GM18507 (cell line): ENCODE measurements around the gene CMIP.
"Not testable (repeated sequence)": the region's sequence is repeated elsewhere in the genome, so short reads cannot be mapped to it uniquely, and the experiment has no call there.

Experiments
- DNase-seq: peaks from one replicate; pipeline ENCODE4 v3.0.0; 2011; ENCODE audit warnings: low read depth; ENCODE audit not compliant: insufficient read length; ENCODE audit errors: extremely low spot score
- FAIRE-seq: peaks from 2 replicates; lab custom pipeline; 2011; peaks lifted over from hg19 to GRCh38; lab: Jason Lieb, UNC

CMIP gene

DNA sequence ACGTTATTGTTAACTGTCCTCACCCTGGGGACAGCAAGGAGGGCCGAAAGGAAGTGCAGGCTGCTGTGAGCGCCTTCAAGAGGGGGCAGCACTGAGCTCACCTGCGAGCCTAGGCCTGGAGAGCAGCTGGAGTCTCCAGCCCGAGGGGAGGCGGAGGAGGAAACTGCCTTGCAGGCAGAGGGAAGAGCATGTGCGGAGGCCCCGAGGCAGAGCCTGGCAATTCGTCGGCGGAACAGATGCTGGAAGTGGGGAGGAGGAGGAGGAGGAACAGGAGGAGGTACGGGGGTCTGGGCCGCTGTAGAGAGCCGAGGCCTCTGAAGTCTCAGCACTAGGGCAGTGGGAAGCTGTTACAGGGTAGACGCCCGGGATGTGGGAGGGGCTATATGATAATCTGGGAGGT lies 284.8 kb downstream of the CMIP start:
- DNase-seq, result no peak
- FAIRE-seq, result no peak

- FAIRE-seq, result peak; percentile 70
Observed at GRCh38 chr16:81730090-81731051, 285.8 kb downstream of the CMIP start.

DNA sequence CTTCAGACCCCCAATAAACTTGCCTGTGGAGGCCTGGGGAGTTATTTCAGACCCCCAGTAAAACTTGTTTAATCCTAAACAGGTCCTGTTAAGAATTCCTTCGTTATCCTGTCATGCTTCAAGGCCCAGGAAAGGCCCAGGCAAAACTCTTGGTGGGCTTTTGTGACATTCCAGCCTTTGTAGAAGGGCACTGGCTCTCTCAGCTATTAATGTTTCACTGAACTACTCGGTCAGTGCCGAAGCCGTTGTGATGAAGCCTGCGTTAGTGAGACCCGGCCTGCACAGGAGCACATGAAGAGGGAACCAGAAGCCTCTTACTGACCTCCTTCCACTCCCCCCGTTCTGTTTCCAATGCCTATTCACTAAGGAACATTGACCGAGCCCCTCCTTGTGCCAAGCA lies 287.0 kb downstream of the CMIP start:
- DNase-seq, result no peak

More at GRCh38 chr16:81730090-81731051, 285.8 kb downstream of the CMIP start:
- no peak for DNase-seq

GRCh38 chr16:81732699-81733098 lies 288.1 kb downstream of the CMIP start:
- DNase-seq (no peak), FAIRE-seq (no peak)

More for the DNA sequence above, 287.0 kb downstream of the CMIP start:
- no peak for FAIRE-seq

- DNase-seq (no peak), FAIRE-seq (no peak)
Observed at GRCh38 chr16:81733295-81733694, 288.7 kb downstream of the CMIP start.

DNA sequence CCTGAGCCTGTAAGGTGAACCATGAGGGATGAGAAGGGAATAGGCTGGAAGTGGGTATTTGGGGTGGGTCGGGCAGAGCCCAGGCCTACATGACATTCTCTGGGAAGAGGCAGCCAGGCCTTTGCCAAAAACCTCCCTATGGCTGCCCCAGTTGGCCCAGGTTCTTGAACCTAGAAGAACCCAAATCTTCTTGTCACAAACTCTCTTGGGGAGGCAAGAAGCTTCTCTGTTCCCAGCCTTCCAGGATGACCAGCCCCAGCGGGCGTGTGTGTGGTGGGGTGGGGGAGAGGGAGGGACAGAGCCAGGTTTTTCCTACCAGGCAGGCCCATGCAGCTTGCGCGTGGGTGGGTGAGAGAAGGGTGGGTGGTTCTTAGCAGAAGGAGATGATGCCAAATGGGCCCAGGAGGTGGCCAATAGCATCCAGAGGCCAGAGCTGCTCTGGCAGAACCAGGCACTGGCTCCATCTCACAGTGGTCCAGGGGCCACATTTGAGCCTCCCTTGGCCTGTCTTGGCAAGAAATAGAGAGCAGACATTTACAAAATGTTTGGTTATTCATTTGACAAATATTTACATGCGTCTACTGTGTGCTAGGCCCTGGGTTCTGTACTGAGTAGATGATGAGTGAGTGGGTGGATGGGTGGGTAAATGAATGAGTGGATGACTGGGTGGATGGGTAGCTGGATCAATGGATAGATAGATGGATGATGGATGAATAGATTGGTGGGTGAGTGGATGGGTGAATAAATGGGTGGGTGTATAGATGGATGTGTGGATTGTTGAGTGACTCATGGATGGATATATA lies 290.2 kb downstream of the CMIP start:
- FAIRE-seq, result no peak
- DNase-seq, result no peak

DNA sequence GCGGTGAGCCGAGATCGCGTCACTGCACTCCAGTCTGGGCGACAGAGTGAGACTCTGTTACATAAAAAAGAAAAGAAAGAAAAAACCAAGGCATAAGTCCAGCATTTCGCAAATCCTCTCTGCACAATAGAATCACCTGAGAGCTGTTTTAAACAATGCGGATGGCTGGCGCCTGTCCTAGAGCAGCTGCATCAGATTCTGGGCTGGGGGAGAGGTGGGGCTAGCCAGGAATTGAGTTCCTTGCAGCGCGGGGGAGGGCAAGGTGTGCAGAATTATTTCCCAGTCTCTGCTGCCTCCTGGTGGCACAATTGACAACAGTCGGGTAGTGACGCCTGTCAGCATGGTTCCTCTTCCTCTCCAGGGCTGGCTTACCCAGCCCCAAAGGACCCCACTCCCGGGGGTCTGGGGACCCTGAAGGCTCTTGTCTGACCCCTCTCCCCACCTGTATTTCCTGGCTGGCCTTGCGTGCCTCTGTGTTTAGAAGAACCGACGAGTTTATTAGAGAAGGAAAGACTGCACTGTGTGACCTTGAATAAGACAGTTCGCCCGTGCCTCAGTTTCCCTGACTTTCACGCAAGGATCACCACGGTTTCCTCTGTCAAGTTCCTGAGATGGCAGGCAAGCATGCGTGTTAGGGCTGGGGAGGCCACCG lies 293.4 kb downstream of the CMIP start:
- peak; percentile 69 for DNase-seq
- peak; percentile 89 for FAIRE-seq

- DNase-seq, result no peak
- FAIRE-seq, result peak; percentile 18
Observed at GRCh38 chr16:81738783-81739496, 294.3 kb downstream of the CMIP start.

DNA sequence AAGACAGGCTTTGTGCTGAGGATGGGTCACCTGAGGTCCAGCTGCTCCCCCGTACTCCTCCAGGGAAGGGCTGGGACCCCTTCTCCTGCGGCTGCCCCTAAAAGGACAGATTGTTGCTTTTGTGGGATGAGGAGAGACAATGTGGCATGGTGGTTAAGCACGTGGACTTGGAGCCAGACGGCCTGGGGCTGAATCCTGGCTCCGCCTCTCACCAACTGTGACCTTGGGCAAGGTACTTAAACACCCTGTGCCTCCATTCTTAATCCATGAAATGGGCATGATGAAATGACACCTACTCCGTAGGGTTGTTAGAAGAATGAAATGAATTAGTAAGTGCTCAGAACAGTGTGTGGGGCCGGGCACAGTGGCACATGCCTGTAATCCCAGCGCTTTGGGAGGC lies 294.9 kb downstream of the CMIP start:
- DNase-seq, result no peak
- no peak for FAIRE-seq

DNA sequence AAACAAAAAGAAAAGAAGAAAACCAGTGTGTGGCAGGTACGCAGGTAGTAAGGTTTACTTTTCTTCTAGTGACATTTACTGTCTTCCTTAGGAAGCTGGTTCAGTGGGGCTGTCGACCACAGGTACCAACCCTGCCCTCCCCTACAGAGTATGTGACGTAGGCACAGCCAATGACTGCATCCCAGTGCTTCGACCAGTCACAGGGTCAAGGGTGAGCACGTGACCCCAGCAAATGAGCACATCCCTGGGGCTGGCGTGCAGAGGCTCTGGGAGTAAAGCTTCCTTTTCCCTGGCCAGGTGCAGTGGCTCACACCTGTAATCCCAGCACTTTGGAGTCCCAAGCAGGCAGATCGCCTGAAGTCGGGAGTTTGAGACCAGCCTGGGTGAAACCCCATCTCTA lies 295.6 kb downstream of the CMIP start:
- DNase-seq (no peak), FAIRE-seq (peak; percentile 87)

DNA sequence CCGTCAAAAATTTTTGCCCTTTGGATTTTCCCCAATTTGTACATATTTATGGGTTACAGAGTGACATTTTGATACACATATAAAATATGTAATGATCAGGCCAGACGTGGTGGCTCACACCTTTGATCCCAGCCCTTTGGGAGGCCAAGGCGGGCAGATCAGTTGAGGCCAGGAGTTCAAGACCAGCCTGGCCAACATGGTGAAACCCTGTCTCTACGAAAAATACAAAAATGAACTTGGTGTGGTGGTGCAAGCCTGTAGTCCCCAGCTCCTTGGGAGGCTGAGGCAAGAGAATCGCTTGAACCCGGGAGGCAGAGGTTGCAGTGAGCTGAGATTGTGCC lies 296.8 kb downstream of the CMIP start:
- DNase-seq, FAIRE-seq: not testable (repeated sequence)

DNA sequence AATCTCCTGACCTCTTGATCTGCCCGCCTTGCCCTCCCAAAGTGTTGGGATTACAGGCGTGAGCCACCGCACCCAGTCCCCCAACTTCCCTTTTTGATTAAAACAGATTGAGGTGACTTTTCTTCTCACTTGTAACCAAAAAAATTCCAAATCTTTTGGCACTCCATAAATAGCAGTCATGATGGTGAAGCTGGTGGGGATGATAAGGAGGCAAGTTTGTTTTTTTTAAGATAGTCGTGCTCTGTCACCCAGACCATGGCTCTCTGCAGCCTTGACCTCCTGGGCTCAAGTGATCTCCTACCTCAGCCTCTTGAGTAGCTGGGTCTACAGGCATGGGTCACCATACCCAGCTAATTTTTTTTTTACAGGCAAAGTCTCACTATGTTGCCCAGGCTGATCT lies 299.8 kb downstream of the CMIP start:
- DNase-seq (no peak), FAIRE-seq (no peak)

GRCh38 chr16:81744911-81745310 lies 300.3 kb downstream of the CMIP start:
- DNase-seq, result no peak
- no peak for FAIRE-seq

DNA sequence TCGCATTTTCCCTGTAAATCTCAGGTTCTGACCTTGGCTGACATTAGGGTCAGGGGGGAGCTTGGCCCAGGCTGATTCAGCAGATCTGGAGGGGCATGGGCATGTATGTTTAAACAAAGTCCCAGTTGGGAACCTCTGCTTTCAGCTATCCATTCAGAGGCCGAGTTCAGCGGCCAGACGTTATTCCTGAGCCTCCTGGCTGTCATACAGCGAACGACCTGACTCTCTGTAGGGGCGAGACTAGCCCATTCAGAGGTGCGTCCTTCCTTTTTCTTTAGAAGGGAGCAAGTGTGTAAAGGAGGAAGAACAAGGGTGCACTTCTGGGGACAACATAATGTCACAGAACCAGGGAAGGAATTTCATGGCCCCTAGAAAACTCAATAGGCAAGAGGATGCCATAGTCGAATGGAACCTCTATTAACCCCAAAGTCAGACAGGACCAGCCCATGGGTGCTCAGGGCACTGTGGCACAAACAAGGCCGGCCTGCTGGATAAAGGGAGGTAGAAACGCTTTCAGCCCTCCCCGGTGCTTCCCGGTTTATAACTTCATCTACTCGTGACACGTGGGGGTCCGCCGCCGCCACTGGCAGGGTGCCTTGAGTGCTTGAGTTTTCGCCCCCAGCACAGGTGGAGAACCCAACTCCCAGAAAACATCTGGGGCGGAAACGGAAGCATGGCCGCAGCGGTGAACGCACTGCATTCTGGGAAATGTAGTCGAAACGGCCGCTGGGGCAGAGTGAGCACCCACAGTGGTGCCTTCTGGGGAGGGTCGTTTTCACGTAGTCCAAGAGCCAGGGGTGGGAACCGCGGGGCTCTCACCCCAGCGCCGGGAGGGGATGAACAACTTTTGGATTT lies 301.3 kb downstream of the CMIP start:
- FAIRE-seq (peak; percentile 82), DNase-seq (peak; percentile 62)

DNA sequence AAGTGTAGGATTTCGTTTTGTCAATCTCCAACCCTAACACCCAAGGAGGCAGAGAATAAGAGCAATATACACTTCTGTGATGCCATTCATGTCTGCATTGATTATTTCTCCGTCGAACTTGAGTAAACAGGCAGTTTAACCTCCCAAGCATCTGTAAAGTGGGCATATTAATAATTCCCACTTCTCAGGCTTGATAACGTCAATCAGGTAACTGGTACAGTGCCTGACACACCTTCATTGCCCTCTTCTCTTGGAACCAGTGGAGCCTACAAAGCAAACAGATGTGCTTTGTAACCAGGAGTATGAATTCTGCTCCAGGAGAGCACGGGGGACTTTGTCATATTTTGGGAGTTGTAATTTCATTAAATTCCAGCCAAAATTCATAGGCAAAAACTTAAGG lies 302.0 kb downstream of the CMIP start:
- DNase-seq (no peak), FAIRE-seq (peak; percentile 24)

GRCh38 chr16:81748476-81749198 lies 304.0 kb downstream of the CMIP start:
- FAIRE-seq (peak; percentile 64), DNase-seq (no peak)

- DNase-seq (no peak), FAIRE-seq (peak; percentile 93)
Observed at GRCh38 chr16:81752225-81752875, 307.7 kb downstream of the CMIP start.

DNA sequence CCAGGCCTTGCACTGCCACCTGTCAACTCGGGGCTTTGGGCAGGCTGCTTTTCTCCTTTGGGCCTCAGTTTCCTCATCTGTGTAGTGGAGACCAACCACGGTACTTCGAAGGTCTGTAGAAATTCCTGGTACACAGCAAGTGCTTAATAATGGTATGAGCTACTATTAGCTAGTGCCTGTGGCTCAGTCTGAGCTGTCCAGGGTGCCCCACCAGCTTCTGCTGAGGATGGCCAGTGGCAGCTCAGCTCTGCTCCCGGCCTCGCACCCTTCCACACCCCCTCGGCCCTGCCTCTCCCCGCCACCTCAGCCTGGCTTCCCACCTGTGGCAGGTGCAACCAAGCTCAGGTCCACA lies 308.2 kb downstream of the CMIP start:
- DNase-seq, result no peak

More for the DNA sequence above, 308.2 kb downstream of the CMIP start:
- FAIRE-seq, result no peak
